HAP-1 (cell line): Measurements from ENCODE around the gene PGBD4.

Experiments used
- DNase-seq, 2 experiments: peaks; one replicate each; pipeline ENCODE4 v3.0.0-alpha.2; 2016 to 2020; ENCODE audit warnings: low spot score in 2 of 2
- H3K27me3 ChIP-seq: fragments of 250-450 bp; sonication (Bioruptor Pico); 2 replicates; pipeline ENCODE4 v1.5.1; 2020; ENCODE audit warnings: low read depth, mild to moderate bottlenecking, moderate library complexity
- H3K36me3 ChIP-seq: fragments of 250-450 bp; sonication (Bioruptor Pico); replicated peaks from 2 replicates; pipeline ENCODE4 v1.5.1; 2020; ENCODE audit warnings: mild to moderate bottlenecking
- H3K4me1 ChIP-seq: fragments of 250-450 bp; sonication (Bioruptor Pico); 2 replicates; pipeline ENCODE4 v1.5.1; 2020; ENCODE audit warnings: mild to moderate bottlenecking
- H3K4me3 ChIP-seq: fragments of 250-450 bp; sonication (Bioruptor Pico); 2 replicates; pipeline ENCODE4 v1.5.1; 2020; ENCODE audit warnings: mild to moderate bottlenecking, moderate library complexity
- H3K9me3 ChIP-seq: fragments of 250-450 bp; sonication (Bioruptor Pico); 2 replicates; pipeline ENCODE4 v1.5.1; 2020; ENCODE audit warnings: mild to moderate bottlenecking, moderate library complexity
- in situ Hi-C: fragments of 300-500 bp; cut with MboI; formaldehyde crosslinking; loops from 3 replicates; pipeline ENCODE4 v1.14.3; 2020; ENCODE audit warnings: low sequenced_read_pairs, inconsistent platforms, mixed read lengths

The PGBD4 gene

DNA sequence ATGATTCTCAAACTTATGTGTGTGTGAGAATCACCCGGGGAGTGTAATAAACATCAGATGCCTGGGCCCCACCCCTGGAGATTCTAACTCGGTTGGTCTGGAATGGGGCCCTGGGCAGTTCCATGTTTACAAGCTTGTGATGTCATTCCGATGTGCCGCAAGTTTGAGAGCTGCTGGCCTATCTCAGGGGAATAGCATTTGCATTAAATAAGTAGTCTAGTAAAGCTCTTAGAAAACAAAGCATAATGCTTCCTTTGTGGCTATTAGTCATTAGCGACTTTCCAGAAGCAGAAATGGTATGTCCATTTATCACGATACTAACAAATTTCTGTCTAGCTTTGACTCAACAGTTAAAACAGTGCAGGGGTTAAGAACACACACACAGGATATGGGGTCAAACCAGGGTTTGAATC is 20.9 kb downstream of the PGBD4 start:
- no peaks in the 10 kb centered on the region for H3K27me3 ChIP-seq
- H3K36me3 ChIP-seq, result no peaks in the 10 kb centered on the region
- in situ Hi-C loops, result no loop called here
- H3K4me3 ChIP-seq, result no peak overlapping the region
- H3K9me3 ChIP-seq, result no peaks in the 10 kb centered on the region
- DNase-seq, result no peak
- H3K4me1 ChIP-seq, result peaks cover 13% of the 10 kb centered on the region

DNA sequence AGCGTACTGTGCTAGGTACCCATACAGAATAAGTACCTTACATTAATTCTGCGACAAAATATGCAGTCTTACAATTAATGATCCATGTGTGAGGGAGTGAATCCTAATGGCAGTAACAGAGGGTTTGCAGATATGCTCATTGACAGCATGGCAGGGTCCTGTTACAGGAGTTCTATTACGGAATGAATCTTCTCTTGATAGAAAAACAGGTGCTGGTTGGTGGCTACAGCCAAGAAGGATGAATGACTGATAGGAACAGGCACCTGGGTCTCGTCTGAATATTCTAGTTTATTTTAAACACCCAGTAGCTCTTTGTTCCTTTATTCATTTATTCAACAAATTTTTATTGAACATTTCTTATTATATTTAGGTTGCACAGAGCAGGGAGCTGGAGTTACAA is 22.8 kb downstream of the PGBD4 start:
- Histone ChIP-seq H3K27me3 (no peaks in the 10 kb centered on the region), H3K4me1 (peaks cover 11% of the 10 kb centered on the region)
- in situ Hi-C loops, result no loop called here

DNA sequence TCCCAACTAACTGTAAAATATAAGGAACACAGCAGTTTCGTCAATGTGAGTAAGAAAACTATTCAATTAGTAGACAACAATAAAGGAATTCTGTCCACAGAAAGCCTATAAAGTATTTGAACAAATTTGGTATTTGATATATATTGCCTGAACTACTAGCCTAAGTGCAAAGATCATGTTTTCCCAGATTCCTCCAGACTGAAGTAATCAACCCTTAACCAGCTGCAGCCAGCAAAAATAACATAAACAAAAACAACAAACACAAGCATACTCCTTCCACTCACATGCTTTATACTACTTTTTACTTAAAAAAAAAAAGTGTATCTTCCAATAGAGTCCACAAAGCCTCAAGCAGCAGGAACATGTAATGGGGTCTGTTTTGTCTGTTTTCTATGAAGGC is 24.1 kb downstream of the PGBD4 start:
- H3K9me3 ChIP-seq, result no peaks in the 10 kb centered on the region
- no peak for DNase-seq
- peaks cover 11% of the 10 kb centered on the region for H3K4me1 ChIP-seq
- no peaks in the 10 kb centered on the region for H3K27me3 ChIP-seq
- in situ Hi-C loops, result no loop called here
- no peak overlapping the region for H3K4me3 ChIP-seq
- no peaks in the 10 kb centered on the region for H3K36me3 ChIP-seq

More for the DNA sequence above, 22.8 kb downstream of the PGBD4 start:
- DNase-seq, result no peak
- Histone ChIP-seq H3K4me3 (no peak overlapping the region), H3K9me3 (no peaks in the 10 kb centered on the region), H3K36me3 (no peaks in the 10 kb centered on the region)

DNA sequence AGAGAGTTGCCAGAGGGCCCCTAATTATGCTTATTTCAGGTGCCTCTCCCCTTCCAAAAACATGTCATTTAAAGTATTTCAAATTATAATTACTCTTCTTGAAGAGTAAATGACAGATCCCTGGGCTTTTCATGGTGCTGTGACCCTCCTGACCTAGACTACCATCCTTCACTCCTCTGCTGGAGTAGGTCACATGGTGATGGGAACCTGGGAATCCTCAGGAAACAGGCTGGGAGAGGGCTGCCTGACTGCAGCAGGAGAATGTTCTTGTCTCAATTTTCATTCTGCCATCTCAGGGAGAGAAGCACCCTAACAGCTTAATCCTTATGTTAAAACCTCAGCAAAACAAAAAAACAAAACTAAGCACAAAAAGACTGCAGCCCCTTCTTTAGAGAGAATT is 24.6 kb downstream of the PGBD4 start:
- peaks cover 11% of the 10 kb centered on the region for H3K4me1 ChIP-seq
- no peaks in the 10 kb centered on the region for H3K36me3 ChIP-seq
- H3K27me3 ChIP-seq, result no peaks in the 10 kb centered on the region
- no peaks in the 10 kb centered on the region for H3K9me3 ChIP-seq
- in situ Hi-C loops, result no loop called here
- H3K4me3 ChIP-seq, result no peak overlapping the region
- peak; percentile 20 to 24 for DNase-seq

DNA sequence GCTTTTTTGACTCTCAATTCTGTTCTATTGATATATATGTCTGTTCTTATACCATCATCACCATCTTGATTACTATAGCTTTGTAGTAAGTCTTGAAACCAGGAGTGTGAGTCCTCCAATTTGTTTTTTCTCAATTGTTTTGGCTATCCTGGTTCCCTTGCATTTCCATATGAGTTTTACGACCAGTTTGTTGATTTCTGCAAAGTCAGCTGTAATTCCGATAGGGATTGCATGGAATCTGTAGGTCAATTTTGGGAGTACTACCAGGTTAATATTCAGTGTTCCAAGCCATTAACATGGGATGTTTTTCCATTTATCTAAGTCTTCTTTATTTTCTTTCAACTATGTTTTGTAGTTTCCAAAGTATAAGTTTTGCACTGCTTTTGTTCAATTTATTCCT is 27.0 kb downstream of the PGBD4 start:
- no peak for DNase-seq
- no peak overlapping the region for H3K4me3 ChIP-seq
- H3K9me3 ChIP-seq, result no peaks in the 10 kb centered on the region
- no peaks in the 10 kb centered on the region for H3K36me3 ChIP-seq
- H3K4me1 ChIP-seq, result peaks cover 11% of the 10 kb centered on the region
- in situ Hi-C loops, result no loop called here
- H3K27me3 ChIP-seq, result no peaks in the 10 kb centered on the region

DNA sequence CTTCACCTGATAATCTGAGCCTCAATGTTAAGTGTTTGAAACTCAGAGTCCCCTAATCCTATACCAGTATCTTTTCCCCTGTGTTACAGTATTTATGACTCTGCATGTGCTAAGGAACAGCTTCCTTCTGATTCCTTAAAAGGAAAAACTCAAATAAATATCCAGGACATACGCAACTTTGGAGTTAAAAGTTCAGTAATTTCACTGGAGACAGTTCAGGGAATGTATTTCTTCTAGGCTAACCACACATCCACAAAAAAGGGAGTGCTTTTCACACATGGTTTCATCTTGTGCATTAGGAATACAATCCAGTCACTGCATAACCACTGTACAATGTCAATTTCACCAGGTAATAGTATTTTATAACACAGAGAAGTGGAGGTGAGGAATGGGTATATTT is 31.0 kb downstream of the PGBD4 start:
- in situ Hi-C loops, result no loop called here
- Histone ChIP-seq H3K36me3 (no peaks in the 10 kb centered on the region), H3K4me1 (no peaks in the 10 kb centered on the region; the same call in 1 of the 2 replicates), H3K9me3 (no peaks in the 10 kb centered on the region), H3K4me3 (no peak overlapping the region), H3K27me3 (no peaks in the 10 kb centered on the region)
- DNase-seq, result no peak

DNA sequence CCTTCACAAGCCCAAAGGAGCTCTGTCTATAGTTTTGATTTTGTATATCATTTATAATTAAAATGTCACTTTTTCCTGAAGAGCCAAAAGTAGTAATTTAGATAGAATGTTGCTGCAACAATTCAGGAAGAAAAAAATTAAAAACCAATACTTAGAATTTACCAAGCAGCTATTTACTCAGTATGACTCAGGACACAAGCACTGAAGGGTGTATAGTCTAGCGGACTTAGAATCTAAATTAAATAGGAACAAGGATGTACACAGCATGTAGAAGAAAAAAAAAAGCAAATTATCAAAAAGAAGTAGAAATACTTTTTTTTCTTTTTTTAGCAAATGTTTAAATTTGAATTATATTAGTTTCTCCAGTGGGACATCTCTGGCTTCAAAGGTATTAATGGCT is 31.6 kb downstream of the PGBD4 start:
- H3K9me3 ChIP-seq, result no peaks in the 10 kb centered on the region
- in situ Hi-C loops, result no loop called here
- no peak overlapping the region for H3K4me3 ChIP-seq
- H3K4me1 ChIP-seq, result no peaks in the 10 kb centered on the region; the same call in 1 of the 2 replicates
- H3K36me3 ChIP-seq, result no peaks in the 10 kb centered on the region
- DNase-seq, result no peak
- H3K27me3 ChIP-seq, result no peaks in the 10 kb centered on the region

DNA sequence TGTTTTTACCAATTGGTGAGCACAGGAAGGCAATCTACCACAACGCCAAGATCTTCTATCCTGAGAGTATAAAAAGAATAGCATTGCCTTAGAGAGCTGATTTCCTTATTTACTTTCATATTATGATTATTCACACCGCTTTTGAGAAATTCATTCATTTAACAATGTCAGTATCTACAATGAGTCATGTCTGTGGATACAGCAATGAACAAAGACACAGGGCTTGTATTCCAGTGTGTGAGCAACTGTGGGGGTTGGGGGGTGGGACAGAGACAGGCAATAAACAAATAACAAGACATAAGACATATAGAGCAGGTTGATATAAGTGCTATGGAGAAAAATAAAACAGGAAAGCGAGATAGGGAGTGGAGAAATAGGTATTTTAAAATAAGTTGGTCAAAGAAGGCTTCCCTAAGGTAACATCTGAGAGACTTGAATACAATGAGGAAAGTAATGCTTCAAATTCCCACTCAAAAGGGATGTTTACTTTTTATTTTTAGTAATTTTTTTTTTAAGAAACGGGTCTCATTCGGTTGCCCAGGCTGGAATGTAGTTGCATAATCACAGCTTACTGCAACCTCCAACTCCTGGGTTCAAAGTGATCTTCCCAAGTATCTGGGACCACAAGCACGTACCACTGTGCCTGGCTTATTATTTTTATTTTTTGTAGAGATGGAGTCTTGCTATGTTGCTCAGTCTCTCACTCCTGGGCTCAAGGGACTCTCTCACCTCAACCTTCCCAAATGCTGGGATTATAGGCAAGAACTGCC is 45.7 kb downstream of the PGBD4 start:
- Histone ChIP-seq H3K9me3 (no peaks in the 10 kb centered on the region), H3K4me1 (no peaks in the 10 kb centered on the region), H3K4me3 (no peak overlapping the region), H3K36me3 (peaks cover 16% of the 10 kb centered on the region), H3K27me3 (no peaks in the 10 kb centered on the region)
- in situ Hi-C loops, result no loop called here
- DNase-seq, result no peak

DNA sequence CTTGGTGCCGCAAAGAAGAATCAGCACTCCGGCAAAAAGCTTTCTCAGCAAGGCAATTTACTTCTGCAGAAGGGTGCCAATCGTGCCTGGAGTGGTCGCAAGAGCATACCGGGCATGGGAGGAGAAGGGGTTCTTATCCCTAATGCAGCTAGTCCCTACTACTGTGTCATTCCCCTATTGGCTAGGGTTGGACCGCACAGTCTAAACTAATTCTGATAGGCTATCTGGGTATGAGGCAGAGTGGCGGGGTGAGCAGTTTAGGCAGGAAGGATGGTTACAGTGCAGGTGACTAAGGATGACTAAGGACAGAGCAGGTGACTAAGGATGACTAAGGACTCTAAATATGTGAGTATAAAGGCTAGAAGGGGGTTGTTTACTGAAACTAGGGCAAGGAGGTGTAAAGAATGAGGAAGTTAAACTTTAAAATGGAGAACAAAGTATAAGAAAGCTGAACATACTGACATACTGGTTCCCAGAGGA is 52.9 kb downstream of the PGBD4 start:
- in situ Hi-C loops, result no loop called here
- H3K36me3 ChIP-seq, result peaks cover 18% of the 10 kb centered on the region

DNA sequence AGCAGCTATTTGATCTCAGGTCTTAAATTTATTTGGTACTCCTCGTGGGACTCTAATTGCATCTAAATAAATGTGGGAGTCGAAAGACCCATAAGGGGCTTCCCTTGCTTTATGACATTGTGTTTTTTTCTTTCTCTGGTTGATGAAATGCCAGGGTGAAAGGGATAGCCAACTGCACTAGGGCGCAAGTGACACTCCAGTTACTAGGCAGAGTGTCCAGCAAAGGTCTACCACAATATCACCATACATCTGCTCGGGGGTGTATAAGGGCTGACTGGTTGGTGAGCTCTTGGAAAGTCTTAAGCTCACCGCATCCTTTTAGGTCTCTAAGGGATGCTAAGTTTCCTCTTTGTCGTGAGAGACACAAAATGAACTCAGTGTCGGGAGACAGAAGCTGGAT is 54.0 kb downstream of the PGBD4 start:
- H3K4me3 ChIP-seq, result no peak overlapping the region
- no peaks in the 10 kb centered on the region for H3K27me3 ChIP-seq
- no peaks in the 10 kb centered on the region for H3K4me1 ChIP-seq
- no peaks in the 10 kb centered on the region; the same call in none of the 2 replicates for H3K9me3 ChIP-seq
- in situ Hi-C loops, result no loop called here
- peaks cover 20% of the 10 kb centered on the region for H3K36me3 ChIP-seq
- DNase-seq, result no peak

More for the DNA sequence above, 52.9 kb downstream of the PGBD4 start:
- Histone ChIP-seq H3K4me1 (no peaks in the 10 kb centered on the region), H3K9me3 (no peaks in the 10 kb centered on the region; the same call in 1 of the 2 replicates), H3K4me3 (no peak overlapping the region), H3K27me3 (no peaks in the 10 kb centered on the region)
- no peak for DNase-seq
